GM21825 (cell line): ENCODE results near the gene TMCC2.
A peak's percentile ranks its signal among the peaks of the same experiment; 100 is the strongest.

Source experiments
- ATAC-seq: cut with Tn5 transposase; IDR thresholded peaks from one replicate; pipeline ENCODE4 v1.9.1; 2021; ENCODE audit warnings: mild to moderate bottlenecking, moderate library complexity; ENCODE audit not compliant: unreplicated experiment

TMCC2 gene

DNA sequence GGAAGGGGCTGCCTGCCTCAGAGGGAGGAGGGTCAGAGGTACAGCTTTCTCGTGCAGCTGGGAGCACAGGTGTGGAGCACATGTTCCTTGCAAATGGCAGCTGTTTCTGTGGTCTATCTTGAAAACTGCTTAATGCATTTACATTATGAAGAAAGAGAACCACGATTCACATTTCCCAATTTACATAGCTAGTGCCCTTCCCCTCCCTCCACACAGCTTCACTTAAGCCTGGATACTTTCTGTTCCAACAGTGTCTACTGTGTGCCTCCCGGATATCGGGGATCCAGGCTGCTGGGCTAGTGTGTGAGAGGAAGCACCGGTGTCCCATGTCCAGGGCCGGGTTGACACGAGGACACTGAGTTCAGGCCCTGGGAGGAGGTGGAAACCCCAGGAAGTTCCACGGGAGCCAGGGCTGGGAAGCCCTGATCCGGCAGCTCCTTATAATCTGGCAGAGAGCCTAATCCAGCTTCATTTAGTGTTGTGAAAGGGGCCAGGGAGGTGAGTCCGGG, 31.6 kb downstream of the TMCC2 start:
- no peak for ATAC-seq

- ATAC-seq: no peak
These were observed 32.3 kb downstream of the TMCC2 start for GRCh38 chr1:205259998-205260397.

DNA sequence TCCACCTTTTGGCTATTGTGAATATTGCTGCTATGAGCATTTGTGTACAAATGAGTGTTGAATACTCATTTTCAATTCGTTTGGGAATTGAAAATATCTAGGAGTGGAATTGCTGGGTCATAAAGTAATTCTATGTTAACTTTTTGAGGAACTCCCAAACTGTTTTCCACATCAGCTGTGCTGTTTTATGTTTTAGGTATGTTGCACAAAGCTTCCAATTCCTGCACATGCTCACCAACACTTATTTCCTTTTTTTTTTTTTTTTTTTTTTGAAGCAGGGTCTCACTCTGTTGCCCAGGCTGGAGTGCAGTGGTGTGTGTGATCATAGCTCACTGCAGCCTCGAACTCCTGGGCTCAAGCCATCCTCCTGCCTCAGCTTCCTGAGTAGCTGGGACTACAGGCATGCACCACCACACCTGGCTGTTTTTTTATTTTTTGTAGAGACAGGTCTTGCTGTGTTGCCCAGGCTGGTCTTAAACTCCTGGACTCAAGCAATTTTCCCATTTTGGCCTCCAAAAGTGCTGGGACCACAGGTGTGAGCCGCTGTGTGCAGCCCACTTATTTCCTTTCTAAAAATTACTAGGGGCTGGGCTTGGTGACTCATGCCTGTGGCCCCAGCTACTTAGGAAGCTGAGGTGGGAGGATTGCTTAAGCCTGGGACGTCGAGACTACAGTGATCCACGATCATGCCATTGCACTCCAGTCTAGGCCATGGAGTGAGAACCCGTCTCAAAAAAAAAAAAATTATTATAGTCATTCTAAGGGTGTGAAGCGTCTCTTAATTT, 33.4 kb downstream of the TMCC2 start:
- no peak for ATAC-seq

DNA sequence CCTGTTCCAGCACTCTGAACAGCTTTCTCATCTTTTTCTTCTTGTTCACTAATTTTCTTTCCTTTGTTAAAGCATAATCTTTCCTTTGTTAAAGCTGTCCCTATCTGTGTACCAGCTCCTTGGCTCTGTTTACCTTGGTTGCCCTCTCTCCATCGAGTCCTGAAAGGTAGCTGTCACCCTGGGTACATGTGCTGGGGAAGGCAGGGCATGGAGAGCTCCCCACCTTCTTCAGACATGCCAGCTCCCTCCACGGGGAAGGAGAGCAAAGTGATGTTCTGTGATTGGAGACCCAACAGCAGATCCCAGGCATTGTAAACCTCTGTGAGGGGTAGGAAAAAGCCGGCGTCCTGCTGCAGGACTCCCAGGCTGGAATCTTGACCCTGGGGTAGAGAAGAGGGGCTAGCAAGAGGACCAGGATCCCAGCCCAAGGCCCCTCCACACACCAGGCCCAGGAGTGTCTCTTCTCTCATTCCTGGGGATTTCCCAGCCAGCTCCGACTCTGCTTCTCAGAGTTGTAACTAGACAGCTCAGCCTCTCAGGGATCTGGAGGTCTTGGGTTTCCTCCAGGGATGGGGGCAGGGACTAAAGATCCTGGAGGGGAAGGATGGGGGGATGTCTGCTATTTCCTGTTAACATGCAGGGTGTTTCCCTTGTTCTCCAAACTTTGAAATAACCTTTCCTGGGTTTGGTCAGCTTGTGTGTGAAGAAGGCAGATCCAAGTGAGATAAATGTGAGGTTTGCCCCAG, 34.4 kb downstream of the TMCC2 start:
- no peak for ATAC-seq

- no peak for ATAC-seq
These were observed 35.0 kb downstream of the TMCC2 start for GRCh38 chr1:205262731-205263171.

DNA sequence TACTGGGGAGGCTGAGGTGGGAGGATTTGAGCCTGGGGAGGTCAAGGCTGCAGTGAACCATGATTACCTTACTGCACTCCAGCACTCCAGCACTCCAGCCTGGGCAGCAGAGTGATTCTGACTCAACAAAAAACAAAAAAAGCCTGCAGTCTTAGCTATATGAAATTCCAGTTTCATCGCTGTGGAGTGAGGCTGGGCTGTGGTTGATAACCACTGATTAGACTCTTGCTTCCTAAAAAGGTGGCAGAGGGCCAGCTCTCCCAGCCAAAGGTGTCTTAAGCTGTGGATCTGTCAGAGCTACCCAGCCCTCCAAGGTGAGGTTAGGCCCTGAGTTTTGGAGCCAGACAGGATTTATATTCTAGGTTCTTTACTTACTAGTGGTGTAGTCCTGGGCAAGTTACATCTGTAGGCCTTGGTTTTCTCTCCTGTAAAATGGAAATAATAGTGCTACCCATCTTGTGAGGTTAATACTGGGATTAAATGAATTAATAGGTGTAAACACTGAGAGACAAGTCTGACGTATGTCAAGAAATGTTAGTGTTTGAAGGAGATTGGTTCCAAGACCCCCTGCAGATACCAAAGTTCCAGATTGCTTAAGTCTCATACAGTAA, 35.9 kb downstream of the TMCC2 start:
- no peak for ATAC-seq

- ATAC-seq: no peak
These were observed 39.0 kb downstream of the TMCC2 start for GRCh38 chr1:205266611-205267305.

DNA sequence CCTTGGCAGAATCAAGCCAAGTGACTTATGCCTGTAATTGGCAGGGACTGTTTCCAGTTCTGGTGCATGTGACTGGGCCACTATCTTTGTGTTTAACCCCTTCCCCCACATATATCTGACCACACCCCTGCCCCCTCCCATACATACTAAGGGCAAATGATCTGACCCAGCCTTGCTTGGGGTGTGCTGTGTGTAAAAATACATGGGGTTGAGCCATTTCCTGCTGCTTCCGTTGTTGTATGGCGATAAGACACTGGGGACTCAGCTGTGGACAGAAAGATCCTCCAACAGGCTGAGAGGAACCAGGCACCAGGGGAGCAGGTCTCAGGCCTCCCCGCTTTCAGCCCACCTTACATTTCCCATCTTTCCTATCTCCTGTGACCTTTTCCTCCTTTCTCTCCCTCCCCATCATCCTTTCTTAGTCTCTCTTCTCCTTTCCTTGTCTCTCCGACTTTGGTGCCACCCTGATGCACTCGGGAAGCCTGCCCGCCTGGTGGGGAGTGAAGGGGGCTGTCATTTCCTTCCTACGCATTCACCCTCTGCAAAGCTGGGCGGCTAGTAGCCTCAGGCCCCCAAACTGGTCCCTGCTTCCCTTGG, 39.7 kb downstream of the TMCC2 start:
- ATAC-seq: no peak

- ATAC-seq: no peak
These were observed 41.3 kb downstream of the TMCC2 start for GRCh38 chr1:205268846-205269680.

DNA sequence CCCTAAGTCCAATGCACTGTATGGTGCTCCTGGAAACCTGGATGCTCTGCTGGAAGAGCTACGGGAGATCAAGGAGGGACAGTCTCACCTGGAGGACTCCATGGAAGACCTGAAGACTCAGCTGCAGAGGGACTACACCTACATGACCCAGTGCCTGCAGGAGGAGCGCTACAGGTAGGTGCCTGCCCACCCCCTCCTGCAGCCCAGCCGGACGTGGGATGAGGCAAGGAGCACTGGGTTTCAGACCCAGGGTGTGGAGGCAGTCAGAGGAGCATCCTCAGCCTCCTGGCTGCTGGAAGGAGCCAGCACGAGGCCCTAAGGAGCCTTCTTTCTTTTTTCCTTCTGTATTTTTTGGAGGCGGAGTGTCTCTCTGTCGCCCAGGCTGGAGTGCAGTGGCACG, 42.0 kb downstream of the TMCC2 start:
- ATAC-seq: no peak

DNA sequence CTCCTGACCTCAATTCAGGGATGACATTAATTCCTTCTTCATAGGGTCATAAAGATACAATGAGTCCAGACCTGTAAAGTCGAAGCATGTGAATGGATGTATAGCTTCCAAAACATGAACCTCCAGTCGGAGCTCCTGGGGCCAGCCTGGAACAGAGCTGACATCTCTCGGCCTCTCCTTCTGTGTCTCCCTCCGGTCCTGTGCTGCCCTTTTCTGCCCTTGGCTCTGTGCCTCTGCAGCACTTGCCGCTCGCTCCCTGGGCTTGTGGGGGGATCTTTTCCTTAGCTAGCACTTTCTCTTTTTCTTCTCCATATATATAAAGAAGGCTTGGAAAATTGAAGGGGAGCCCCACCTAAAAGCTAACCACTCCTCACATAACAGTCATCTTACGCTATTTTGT, 42.5 kb downstream of the TMCC2 start:
- no peak for ATAC-seq

DNA sequence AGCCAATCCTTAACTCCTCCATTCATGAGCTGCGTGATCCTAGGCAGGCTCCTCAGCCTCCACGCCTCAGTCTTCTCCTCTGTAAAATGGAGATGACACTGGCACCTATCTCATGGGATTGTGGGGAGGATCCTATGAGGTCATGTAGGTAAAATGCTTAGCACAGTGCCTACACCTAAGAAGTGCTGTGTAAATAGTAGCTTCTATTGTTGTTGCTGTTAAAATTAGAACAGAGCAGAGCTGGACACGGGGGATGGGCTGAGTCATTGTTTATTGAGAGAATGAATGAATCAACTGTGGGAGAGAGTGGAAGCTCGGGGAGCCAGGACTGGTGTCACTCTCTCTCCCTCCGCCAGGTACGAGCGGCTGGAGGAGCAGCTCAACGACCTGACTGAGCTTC, 43.0 kb downstream of the TMCC2 start:
- no peak for ATAC-seq

DNA sequence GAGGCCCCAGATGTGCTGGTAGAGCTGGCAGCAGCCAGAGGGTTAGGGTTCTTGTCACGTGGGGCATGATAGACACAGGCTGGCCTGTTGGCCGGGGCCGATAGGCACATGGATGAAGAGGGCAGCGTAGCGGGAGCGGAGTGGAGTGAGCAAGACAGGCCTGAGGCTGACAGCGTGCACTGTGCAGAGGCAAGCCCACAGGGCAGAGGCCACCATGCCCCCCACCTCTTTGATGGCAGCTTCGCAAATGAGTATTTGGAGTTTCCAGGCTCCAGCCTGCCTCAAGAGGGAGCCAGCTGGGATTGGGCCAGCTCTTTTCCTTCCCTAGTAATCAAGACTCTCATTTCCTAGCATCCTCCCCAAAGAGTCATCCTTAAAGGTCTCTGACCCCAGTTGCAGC, 43.5 kb downstream of the TMCC2 start:
- no peak for ATAC-seq

GRCh38 chr1:205271745-205272144, 44.0 kb downstream of the TMCC2 start:
- no peak for ATAC-seq

- ATAC-seq: no peak
These were observed 44.8 kb downstream of the TMCC2 start for GRCh38 chr1:205272536-205272935.

- ATAC-seq: peak; percentile 63
These were observed 45.8 kb downstream of the TMCC2 start for GRCh38 chr1:205273551-205273982.

DNA sequence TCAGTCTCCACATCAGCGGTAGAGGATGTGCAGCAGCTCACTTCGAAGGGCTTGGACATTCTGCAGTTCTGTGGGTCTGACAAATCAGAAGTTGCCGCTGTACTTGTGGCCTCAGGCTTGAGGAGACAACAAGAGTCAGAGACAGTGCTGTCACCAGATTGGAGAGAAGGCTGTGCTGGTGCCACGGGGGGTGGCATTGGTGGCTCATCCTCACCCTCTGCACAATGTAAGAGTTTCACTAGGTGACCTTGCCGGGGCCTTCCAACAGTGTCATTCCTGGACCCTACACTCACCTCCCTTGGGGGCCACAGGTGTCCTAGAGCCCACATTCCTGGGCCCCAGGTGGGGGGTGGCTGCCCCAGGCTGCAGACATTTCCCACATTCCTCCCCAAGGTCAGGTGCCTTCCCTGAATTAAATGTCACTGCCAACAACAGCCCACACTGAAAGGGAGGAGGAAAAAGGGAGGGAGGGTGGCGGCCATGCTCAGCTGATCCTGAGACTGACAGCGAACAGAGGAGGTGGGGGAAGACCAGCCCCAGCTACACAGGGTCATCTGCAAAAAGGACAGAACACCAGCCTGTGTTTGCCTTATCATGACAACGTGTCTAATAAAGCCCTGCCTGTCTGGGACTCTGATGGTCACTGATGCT, 46.4 kb downstream of the TMCC2 start:
- ATAC-seq: no peak

GRCh38 chr1:205275133-205275532, 47.4 kb downstream of the TMCC2 start:
- no peak for ATAC-seq
